HCT116 (cell line): ENCODE measurements around the gene SAMSN1. TPM values are rescaled to one million over a fixed set of nuclear protein-coding genes. Genes with fewer than 3 reads are reported as not detected.

Experiments
- ATAC-seq: fragments of 200-7000 bp; cut with Tn5 transposase; 2 replicates; pipeline ENCODE4 v1.9.1; 2020; ENCODE audit warnings: mild to moderate bottlenecking, moderate library complexity
- BruUV-seq: library from RNA; stranded (reverse); fragments of 400-500 nt; replicated peaks from 2 replicates; lab custom pipeline; 2021; lab: Mats Ljungman, UMichigan
- CTCF ChIA-PET: fragments of 300-600 bp; sonication (Branson Sonifier 250); formaldehyde crosslinking; loops from one replicate; lab custom pipeline; 2021; ENCODE audit warnings: antibody characterized with exemption; lab: Charles Lee
- POLR2A ChIA-PET: fragments of 300-600, 350-600 bp; sonication (Branson Sonifier 250); formaldehyde crosslinking; loops from one replicate; lab custom pipeline; 2021; ENCODE audit warnings: antibody characterized with exemption; lab: Charles Lee
- RAD21 ChIA-PET, 2 experiments: fragments of 300-600 bp; sonication (Branson Sonifier 250); formaldehyde crosslinking; loops; one replicate each; lab custom pipeline; 2023; ENCODE audit warnings: low total read pairs in 2 of 2; ENCODE audit not compliant: uncharacterized antibody in 2 of 2, unreplicated experiment in 2 of 2, low non-redundant PET in 1 of 2; lab: Charles Lee
- DNase-seq: peaks from one replicate; pipeline ENCODE4 v3.0.0-alpha.2; 2010; ENCODE audit warnings: low read depth, low spot score
- H2AFZ ChIP-seq: fragments of 200-600 bp; shearing (Covaris generic), sonication (generic); 2 replicates; pipeline ENCODE4 v1.6.1; 2017; ENCODE audit warnings: low read depth, mixed run types, mixed read lengths, antibody characterized with exemption, low read length; ENCODE audit not compliant: poor library complexity, severe bottlenecking
- H3K27ac ChIP-seq: 2 replicates; pipeline ENCODE4 v1.5.1; 2012; ENCODE audit warnings: low read depth, low read length
- H3K27me3 ChIP-seq: fragments of 200-600 bp; sonication (generic); 2 replicates; pipeline ENCODE4 v1.6.1; 2016; ENCODE audit warnings: mixed run types, low read length, mixed read lengths; ENCODE audit not compliant: insufficient read depth
- H3K36me3 ChIP-seq, 2 experiments: fragments of 200-500 bp in 1 of 2; fragments of 200-600 bp in 1 of 2; sonication (Bioruptor generic) in 1 of 2; sonication (generic) in 1 of 2; 2 replicates each; pipeline versions ENCODE4 v1.5.1 to v1.6.1; 2014 to 2016; ENCODE audit warnings: low read length in 2 of 2, inconsistent platforms in 1 of 2, mixed read lengths in 1 of 2, mixed run types in 1 of 2; ENCODE audit not compliant: insufficient read depth in 2 of 2, control insufficient read depth in 1 of 2
- H3K4me1 ChIP-seq, 2 experiments: fragments of 200-600 bp in 1 of 2; sonication (generic) in 1 of 2; 2 replicates each; pipeline versions ENCODE4 v1.5.1 to v1.6.1; 2012 to 2017; ENCODE audit warnings: low read length in 2 of 2, inconsistent platforms in 1 of 2, mild to moderate bottlenecking in 1 of 2, mixed read lengths in 1 of 2, mixed run types in 1 of 2, moderate library complexity in 1 of 2; ENCODE audit not compliant: insufficient read depth in 2 of 2, control insufficient read depth in 1 of 2
- H3K4me2 ChIP-seq: fragments of 200-600 bp; sonication (generic); 2 replicates; pipeline ENCODE4 v1.6.1; 2017; ENCODE audit warnings: mixed run types, low read length, mixed read lengths
- H3K4me3 ChIP-seq, 2 experiments: fragments of 200-600 bp in 1 of 2; sonication (generic) in 1 of 2; replicated peaks in 1 of 2; 2 replicates each; pipeline ENCODE4 v1.5.1; 2011 to 2016; ENCODE audit warnings: low read length in 2 of 2, control low read depth in 1 of 2, low read depth in 1 of 2, mild to moderate bottlenecking in 1 of 2, mixed read lengths in 1 of 2, mixed run types in 1 of 2
- H3K79me2 ChIP-seq: fragments of 200-600 bp; sonication (generic); 2 replicates; pipeline ENCODE4 v1.6.1; 2017; ENCODE audit warnings: mild to moderate bottlenecking, mixed run types, low read length, moderate library complexity, mixed read lengths; ENCODE audit not compliant: insufficient read depth
- H3K9ac ChIP-seq: fragments of 200-600 bp; sonication (generic); 2 replicates; pipeline ENCODE4 v1.6.1; 2016; ENCODE audit warnings: low read length, mixed read lengths
- H3K9me2 ChIP-seq: fragments of 200-600 bp; sonication (generic), shearing (Covaris generic); 2 replicates; pipeline ENCODE4 v1.6.1; 2017; ENCODE audit warnings: mixed run types, mild to moderate bottlenecking, moderate library complexity; ENCODE audit not compliant: insufficient read depth
- H3K9me3 ChIP-seq, 2 experiments: fragments of 200-500 bp in 1 of 2; fragments of 200-600 bp in 1 of 2; sonication (Bioruptor generic) in 1 of 2; sonication (generic) in 1 of 2; 2 replicates each; pipeline ENCODE4 v1.6.1; 2014 to 2017; ENCODE audit warnings: low read length in 2 of 2, mixed read lengths in 2 of 2, inconsistent platforms in 1 of 2, low read depth in 1 of 2, mild to moderate bottlenecking in 1 of 2, mixed run types in 1 of 2, moderate library complexity in 1 of 2; ENCODE audit not compliant: control insufficient read depth in 1 of 2, insufficient read depth in 1 of 2
- H4K20me1 ChIP-seq: fragments of 200-600 bp; sonication (generic), shearing (Covaris generic); 2 replicates; pipeline ENCODE4 v1.6.1; 2017; ENCODE audit warnings: mixed run types, mild to moderate bottlenecking, moderate library complexity; ENCODE audit not compliant: insufficient read depth
- ATF3 ChIP-seq: IDR thresholded peaks from 2 replicates; pipeline ENCODE4 v1.6.1; 2012
- CTCF ChIP-seq, 3 experiments: fragments of 200-600 bp in 1 of 3; sonication (generic) in 1 of 3; IDR thresholded peaks in 2 of 3; conservative IDR thresholded peaks in 1 of 3; 2 replicates each; pipeline ENCODE4 v1.5.1; 2012 to 2017; ENCODE audit warnings: low read depth in 2 of 3, low read length in 2 of 3, antibody characterized with exemption in 1 of 3, borderline replicate concordance in 1 of 3, control low read depth in 1 of 3, mild to moderate bottlenecking in 1 of 3, mixed read lengths in 1 of 3, mixed run types in 1 of 3, moderate library complexity in 1 of 3; ENCODE audit not compliant: insufficient read depth in 1 of 3
- EGR1 ChIP-seq: IDR thresholded peaks from 2 replicates; pipeline ENCODE4 v1.6.1; 2012; ENCODE audit warnings: low read depth
- EZH2phosphoT487 ChIP-seq: fragments of 200-600 bp; IDR thresholded peaks from 2 replicates; pipeline ENCODE4 v1.6.1; 2018; ENCODE audit warnings: antibody characterized with exemption, borderline replicate concordance
- JUND ChIP-seq: IDR thresholded peaks from 2 replicates; pipeline ENCODE4 v1.6.1; 2012
- POLR2A ChIP-seq: IDR thresholded peaks from 2 replicates; pipeline ENCODE4 v1.7.0; 2011; ENCODE audit warnings: borderline replicate concordance; ENCODE audit not compliant: insufficient read depth, insufficient read length; ENCODE audit errors: extremely low read depth
- POLR2AphosphoS5 ChIP-seq: IDR thresholded peaks from 2 replicates; pipeline ENCODE4 v1.6.1; 2011; ENCODE audit warnings: mild to moderate bottlenecking, low read depth, low read length, moderate library complexity
- REST ChIP-seq: IDR thresholded peaks from 2 replicates; pipeline ENCODE4 v1.6.1; 2012; ENCODE audit warnings: low read depth
- SIN3A ChIP-seq: IDR thresholded peaks from 2 replicates; pipeline ENCODE4 v1.6.1; 2012; ENCODE audit warnings: low read depth
- SRF ChIP-seq: IDR thresholded peaks from 2 replicates; pipeline ENCODE4 v1.6.1; 2012; ENCODE audit warnings: low read depth
- TCF7L2 ChIP-seq: IDR thresholded peaks from 2 replicates; pipeline ENCODE4 v1.7.0; 2011; ENCODE audit warnings: borderline replicate concordance, inconsistent platforms; ENCODE audit not compliant: insufficient read depth, insufficient read length; ENCODE audit errors: extremely low read depth
- ZNF274 ChIP-seq: fragments of 200-500 bp; sonication (Bioruptor generic); IDR thresholded peaks from 2 replicates; pipeline ENCODE4 v1.6.1; 2014; ENCODE audit warnings: mild to moderate bottlenecking, low read depth, low read length, inconsistent platforms
- intact Hi-C: fragments of 100-400 bp; cut with micrococcal nuclease; formaldehyde crosslinking; loops from 2 replicates; pipeline ENCODE4 v1.10.0; 2022
- total RNA-seq: library from RNA; stranded (reverse); gene quantifications from one replicate; pipeline ENCODE4 v1.2.1, GENCODE V29; 2021; ENCODE audit not compliant: unreplicated experiment
- TF ChIP-seq, protein P1 (sequence below): IDR thresholded peaks from 2 replicates; pipeline ENCODE4 v1.6.1; 2012

The SAMSN1 gene
- total RNA-seq, 1 experiment from 2014 or later: 0.57 TPM

DNA sequence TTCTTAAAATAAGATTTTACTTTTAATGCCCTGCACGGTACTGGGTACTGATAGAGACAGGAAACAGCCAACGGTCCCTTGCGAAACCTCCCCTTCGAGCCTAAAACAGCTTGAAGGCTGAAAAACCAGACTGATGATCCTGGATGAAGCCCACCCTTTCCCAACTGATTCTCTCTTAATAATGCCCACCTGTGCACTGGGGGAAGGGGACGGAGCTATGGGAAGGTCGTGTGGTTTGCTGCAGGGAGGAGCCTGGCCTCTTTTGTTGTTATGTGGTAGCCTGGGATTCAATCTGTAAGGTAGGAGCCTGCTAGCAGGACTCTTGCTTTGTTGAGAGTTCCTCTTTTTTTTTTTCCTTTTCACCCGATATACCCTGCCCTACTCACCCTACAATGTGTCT is 25.6 kb downstream of the SAMSN1 start:
- Histone ChIP-seq H3K79me2 (no peaks in the 10 kb centered on the region), H3K27me3 (no peaks in the 10 kb centered on the region), H2AFZ (no peak overlapping the region), H3K9ac (no peak overlapping the region), H3K4me2 (no peak overlapping the region), H3K27ac (no peak overlapping the region), H3K36me3 (no peaks in the 10 kb centered on the region), H3K4me1 (no peaks in the 10 kb centered on the region), H3K4me3 (no peak overlapping the region), H3K9me2 (no peaks in the 10 kb centered on the region), H4K20me1 (no peaks in the 10 kb centered on the region), H3K9me3 (no peaks in the 10 kb centered on the region)
- no TSS peak for BruUV-seq
- ATAC-seq (no peak), DNase-seq (no peak)
- CTCF ChIA-PET: no interaction called here
- RAD21 ChIA-PET: no interaction called here
- POLR2A ChIA-PET: no interaction called here
- intact Hi-C loops: no loop called here
- TF ChIP-seq, protein P1, sequence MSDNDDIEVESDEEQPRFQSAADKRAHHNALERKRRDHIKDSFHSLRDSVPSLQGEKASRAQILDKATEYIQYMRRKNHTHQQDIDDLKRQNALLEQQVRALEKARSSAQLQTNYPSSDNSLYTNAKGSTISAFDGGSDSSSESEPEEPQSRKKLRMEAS: no peak
- TF ChIP-seq POLR2AphosphoS5 (no peak), EGR1 (no peak), JUND (no peak), EZH2phosphoT487 (no peak), ATF3 (no peak), ZNF274 (no peak), POLR2A (no peak), SRF (no peak), CTCF (IDR thresholded peaks at IDR 0.05 in 2 of 3, conservative IDR thresholded peaks at IDR 0.05 in 1 of 3; ENCODE audit: borderline replicate concordance in 1 of 3, insufficient read depth in 1 of 3, low read depth in 2 of 3, low read length in 2 of 3) (no peak), SIN3A (no peak), REST (no peak), TCF7L2 (no peak)
